ENCODE results near the gene CD247. TPM values are rescaled to one million over a fixed set of nuclear protein-coding genes. Genes with fewer than 3 reads are reported as not detected.

Gene CD247
- total and polyA plus RNA-seq, 2 of the 4 experiments (the other 2 are of a cell fraction) = not detected

- Histone ChIP-seq H2AK5ac (ENCODE audit: low read depth, low read length) (no peak overlapping the region), H3K9ac (ENCODE audit: low read depth, low read length) (no peak overlapping the region), H2BK15ac (ENCODE audit: low read depth, low read length) (no peak overlapping the region), H3K18ac (ENCODE audit: low read depth, low read length) (no peak overlapping the region), H2BK5ac (ENCODE audit: low read depth, low read length, poor library complexity, severe bottlenecking) (no peak overlapping the region), H3K79me1 (ENCODE audit: low read depth in 1 of 2, low read length in 2 of 2) (no peaks in the 10 kb centered on the region), H3K36me3 (ENCODE audit: control insufficient read depth, insufficient read depth, low read length) (no peaks in the 10 kb centered on the region), H2AFZ (replicated peaks; ENCODE audit: low read length, poor library complexity) (no peak overlapping the region), H3K9me3 (ENCODE audit: control insufficient read depth, insufficient read depth, low read length) (no peaks in the 10 kb centered on the region), H3K56ac (ENCODE audit: extremely low read depth, insufficient read depth, low read length) (no peak overlapping the region), H4K20me1 (ENCODE audit: insufficient read depth, low read length) (no peaks in the 10 kb centered on the region), H3K4me1 (ENCODE audit: control insufficient read depth, insufficient read depth, low read length) (no peaks in the 10 kb centered on the region; the same call in 1 of the 2 replicates), H3K9me1 (ENCODE audit: insufficient read depth, low read length) (no peaks in the 10 kb centered on the region), H3K4me2 (ENCODE audit: low read depth, low read length) (no peak overlapping the region), H2BK20ac (ENCODE audit: low read depth, low read length) (no peak overlapping the region), H3K14ac (replicated peaks; ENCODE audit: low read depth, low read length) (no peak overlapping the region), H2AK9ac (replicated peaks; ENCODE audit: low read depth, low read length, poor library complexity) (no peak overlapping the region), H3K23ac (ENCODE audit: low read depth, low read length) (no peak overlapping the region), H3K27me3 (ENCODE audit: control insufficient read depth, insufficient read depth, low read length) (peaks cover 31% of the 10 kb centered on the region), H3K4ac (ENCODE audit: low read depth, low read length) (no peak overlapping the region), H3K27ac (ENCODE audit: insufficient read depth, low read length) (no peak overlapping the region), H4K91ac (ENCODE audit: insufficient read depth, low read depth, low read length) (no peak overlapping the region), H2BK120ac (ENCODE audit: low read depth, low read length) (no peak overlapping the region), H4K8ac (ENCODE audit: low read depth in 2 of 2, low read length in 2 of 2) (no peak overlapping the region), H3K4me3 (ENCODE audit: insufficient read depth, low read depth, low read length) (no peak overlapping the region), H4K5ac (ENCODE audit: low read depth, low read length) (no peak overlapping the region)
- BruUV-seq (replicated peaks) = no TSS peak
- DNase-seq (no peak), ATAC-seq (ENCODE audit: low read depth) (no peak)
- intact Hi-C loops (cut with micrococcal nuclease) = no loop called here
- no CpG with 5 or more reads among the region's 2 CpGs for WGBS, 2 experiments (ENCODE audit: extremely low coverage in 2 of 2, insufficient read length in 1 of 2)
- dilution Hi-C loops (cut with HindIII; ENCODE audit: low sequenced_read_pairs, unreplicated experiment) = no loop called here
- TF ChIP-seq NFE2L2 (IDR thresholded peaks at IDR 0.05; ENCODE audit: low read depth, low read length) (no peak), BHLHE40 (IDR thresholded peaks at IDR 0.05; ENCODE audit: low read depth, low read length) (no peak), CHD1 (IDR thresholded peaks at IDR 0.05; ENCODE audit: low read depth, low read length) (no peak), RCOR1 (IDR thresholded peaks at IDR 0.05; ENCODE audit: insufficient replicate concordance, low read length) (no peak), MAFK (IDR thresholded peaks at IDR 0.05; ENCODE audit: low read depth, low read length) (no peak), ELK1 (IDR thresholded peaks at IDR 0.05; ENCODE audit: borderline replicate concordance, low read depth, low read length) (no peak), CEBPB (IDR thresholded peaks at IDR 0.05; ENCODE audit: low read depth, low read length) (no peak), POLR2A (IDR thresholded peaks at IDR 0.05; ENCODE audit: low read depth, low read length) (no peak), RAD21 (IDR thresholded peaks at IDR 0.05; ENCODE audit: low read length) (no peak), MXI1 (IDR thresholded peaks at IDR 0.05; ENCODE audit: borderline replicate concordance, low read depth, low read length) (no peak), MAZ (IDR thresholded peaks at IDR 0.05; ENCODE audit: borderline replicate concordance, low read depth, low read length) (no peak), FOS (IDR thresholded peaks at IDR 0.05; ENCODE audit: low read depth, low read length) (no peak), USF2 (IDR thresholded peaks at IDR 0.05; ENCODE audit: low read depth, low read length) (no peak), RFX5 (IDR thresholded peaks at IDR 0.05; ENCODE audit: low read depth, low read length) (no peak), CTCF (conservative IDR thresholded peaks at IDR 0.05; ENCODE audit: low read depth, low read length) (no peak)
- ChIA-PET POLR2A (ENCODE audit: unreplicated experiment) (no interaction called here), CTCF (no interaction called here)
- in situ Hi-C loops (cut with MboI; ENCODE audit: low sequenced_read_pairs) = no loop called here
Measured at GRCh38 chr1:167465018-167465417, 53.3 kb downstream of the CD247 start.
